ENCODE measurements around the gene NPLOC4. TPM values are rescaled to one million over a fixed set of nuclear protein-coding genes. Genes with fewer than 3 reads are reported as not detected.

NPLOC4 gene
- total and polyA plus RNA-seq, 2 of the 13 experiments (the other 11 are each of a cell fraction or from before 2014, with no cell fraction given) = 57.0 to 97.0 TPM

DNA sequence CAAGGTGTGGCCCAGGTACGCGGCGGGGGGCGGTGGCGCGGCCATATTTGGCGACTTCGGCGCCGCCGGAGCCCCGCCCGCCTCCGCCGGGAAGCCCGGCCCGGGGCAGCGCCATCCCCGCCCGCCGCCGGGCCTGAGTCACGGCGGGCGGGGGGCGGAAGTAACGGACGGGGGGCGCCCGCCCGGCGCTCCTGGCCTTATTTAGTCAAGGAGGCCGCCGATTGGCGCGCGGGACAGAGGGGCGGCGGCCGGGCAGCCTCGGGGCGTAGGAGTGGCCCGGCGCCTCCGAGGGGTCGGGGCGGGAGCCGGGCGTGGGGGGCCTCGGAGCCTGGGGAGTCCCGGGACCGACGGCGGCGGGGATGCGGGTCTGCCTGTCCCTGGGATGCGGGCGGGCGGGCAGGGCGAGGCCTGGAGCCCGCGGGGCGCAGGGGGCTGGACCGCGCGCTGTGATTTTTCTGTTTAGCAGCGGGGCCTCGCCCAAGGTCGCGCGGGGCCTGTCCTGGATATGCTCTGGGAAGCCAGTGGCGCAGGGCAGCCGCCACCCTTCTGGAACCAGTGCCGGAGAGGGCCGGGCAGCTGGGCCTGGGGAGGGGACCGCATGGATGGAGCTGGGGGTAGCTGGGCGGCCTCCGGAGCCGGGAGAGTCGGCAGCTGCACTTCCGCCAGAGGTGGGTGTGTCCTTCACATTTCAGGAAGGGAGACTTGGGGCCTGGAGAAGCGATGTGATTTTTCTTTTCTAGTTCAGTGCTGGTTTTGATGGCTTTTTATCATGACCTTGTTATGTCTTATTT lies 122.0 kb downstream of the NPLOC4 start (continued):
- no peak for TF ChIP-seq CHCHD3 (CRISPR knock-in tag; IDR thresholded peaks at IDR 0.05)
- TF ChIP-seq, protein P1, sequence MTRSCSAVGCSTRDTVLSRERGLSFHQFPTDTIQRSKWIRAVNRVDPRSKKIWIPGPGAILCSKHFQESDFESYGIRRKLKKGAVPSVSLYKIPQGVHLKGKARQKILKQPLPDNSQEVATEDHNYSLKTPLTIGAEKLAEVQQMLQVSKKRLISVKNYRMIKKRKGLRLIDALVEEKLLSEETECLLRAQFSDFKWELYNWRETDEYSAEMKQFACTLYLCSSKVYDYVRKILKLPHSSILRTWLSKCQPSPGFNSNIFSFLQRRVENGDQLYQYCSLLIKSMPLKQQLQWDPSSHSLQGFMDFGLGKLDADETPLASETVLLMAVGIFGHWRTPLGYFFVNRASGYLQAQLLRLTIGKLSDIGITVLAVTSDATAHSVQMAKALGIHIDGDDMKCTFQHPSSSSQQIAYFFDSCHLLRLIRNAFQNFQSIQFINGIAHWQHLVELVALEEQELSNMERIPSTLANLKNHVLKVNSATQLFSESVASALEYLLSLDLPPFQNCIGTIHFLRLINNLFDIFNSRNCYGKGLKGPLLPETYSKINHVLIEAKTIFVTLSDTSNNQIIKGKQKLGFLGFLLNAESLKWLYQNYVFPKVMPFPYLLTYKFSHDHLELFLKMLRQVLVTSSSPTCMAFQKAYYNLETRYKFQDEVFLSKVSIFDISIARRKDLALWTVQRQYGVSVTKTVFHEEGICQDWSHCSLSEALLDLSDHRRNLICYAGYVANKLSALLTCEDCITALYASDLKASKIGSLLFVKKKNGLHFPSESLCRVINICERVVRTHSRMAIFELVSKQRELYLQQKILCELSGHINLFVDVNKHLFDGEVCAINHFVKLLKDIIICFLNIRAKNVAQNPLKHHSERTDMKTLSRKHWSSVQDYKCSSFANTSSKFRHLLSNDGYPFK (CRISPR knock-in tag; IDR thresholded peaks at IDR 0.05; ENCODE audit: borderline replicate concordance) = no peak
- TF ChIP-seq ZEB1 (IDR thresholded peaks at IDR 0.05; ENCODE audit: insufficient replicate concordance, low read depth) = peak; percentile 54
- TF ChIP-seq RBM22 (optimal IDR thresholded peaks at IDR 0.05; ENCODE audit: low read length) = no peak
- no peak for TF ChIP-seq IKZF1 (IDR thresholded peaks at IDR 0.05)
- TF ChIP-seq, protein P2, sequence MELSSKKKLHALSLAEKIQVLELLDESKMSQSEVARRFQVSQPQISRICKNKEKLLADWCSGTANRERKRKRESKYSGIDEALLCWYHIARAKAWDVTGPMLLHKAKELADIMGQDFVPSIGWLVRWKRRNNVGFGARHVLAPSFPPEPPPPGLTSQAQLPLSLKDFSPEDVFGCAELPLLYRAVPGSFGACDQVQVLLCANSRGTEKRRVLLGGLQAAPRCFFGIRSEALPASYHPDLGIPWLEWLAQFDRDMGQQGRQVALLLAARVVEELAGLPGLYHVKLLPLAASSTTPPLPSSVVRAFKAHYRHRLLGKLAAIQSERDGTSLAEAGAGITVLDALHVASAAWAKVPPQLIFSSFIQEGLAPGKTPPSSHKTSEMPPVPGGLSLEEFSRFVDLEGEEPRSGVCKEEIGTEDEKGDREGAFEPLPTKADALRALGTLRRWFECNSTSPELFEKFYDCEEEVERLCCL (CRISPR knock-in tag; IDR thresholded peaks at IDR 0.05; ENCODE audit: borderline replicate concordance) = no peak
- TF ChIP-seq, protein P3, sequence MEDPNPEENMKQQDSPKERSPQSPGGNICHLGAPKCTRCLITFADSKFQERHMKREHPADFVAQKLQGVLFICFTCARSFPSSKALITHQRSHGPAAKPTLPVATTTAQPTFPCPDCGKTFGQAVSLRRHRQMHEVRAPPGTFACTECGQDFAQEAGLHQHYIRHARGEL (CRISPR knock-in tag; IDR thresholded peaks at IDR 0.05) = 0 out of 2 replicates have a peak, but pooled peaks have one; percentile 30
- no peak for TF ChIP-seq JUNB (CRISPR knock-in tag; IDR thresholded peaks at IDR 0.05; ENCODE audit: borderline replicate concordance)
- TF ChIP-seq, protein P4, sequence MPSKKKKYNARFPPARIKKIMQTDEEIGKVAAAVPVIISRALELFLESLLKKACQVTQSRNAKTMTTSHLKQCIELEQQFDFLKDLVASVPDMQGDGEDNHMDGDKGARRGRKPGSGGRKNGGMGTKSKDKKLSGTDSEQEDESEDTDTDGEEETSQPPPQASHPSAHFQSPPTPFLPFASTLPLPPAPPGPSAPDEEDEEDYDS (CRISPR knock-in tag; IDR thresholded peaks at IDR 0.05) = no peak
- TF ChIP-seq, protein P5, sequence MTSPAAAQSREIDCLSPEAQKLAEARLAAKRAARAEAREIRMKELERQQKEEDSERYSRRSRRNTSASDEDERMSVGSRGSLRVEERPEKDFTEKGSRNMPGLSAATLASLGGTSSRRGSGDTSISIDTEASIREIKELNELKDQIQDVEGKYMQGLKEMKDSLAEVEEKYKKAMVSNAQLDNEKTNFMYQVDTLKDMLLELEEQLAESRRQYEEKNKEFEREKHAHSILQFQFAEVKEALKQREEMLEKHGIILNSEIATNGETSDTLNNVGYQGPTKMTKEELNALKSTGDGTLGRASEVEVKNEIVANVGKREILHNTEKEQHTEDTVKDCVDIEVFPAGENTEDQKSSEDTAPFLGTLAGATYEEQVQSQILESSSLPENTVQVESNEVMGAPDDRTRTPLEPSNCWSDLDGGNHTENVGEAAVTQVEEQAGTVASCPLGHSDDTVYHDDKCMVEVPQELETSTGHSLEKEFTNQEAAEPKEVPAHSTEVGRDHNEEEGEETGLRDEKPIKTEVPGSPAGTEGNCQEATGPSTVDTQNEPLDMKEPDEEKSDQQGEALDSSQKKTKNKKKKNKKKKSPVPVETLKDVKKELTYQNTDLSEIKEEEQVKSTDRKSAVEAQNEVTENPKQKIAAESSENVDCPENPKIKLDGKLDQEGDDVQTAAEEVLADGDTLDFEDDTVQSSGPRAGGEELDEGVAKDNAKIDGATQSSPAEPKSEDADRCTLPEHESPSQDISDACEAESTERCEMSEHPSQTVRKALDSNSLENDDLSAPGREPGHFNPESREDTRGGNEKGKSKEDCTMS (CRISPR knock-in tag; conservative IDR thresholded peaks at IDR 0.05) = no peak
- TF ChIP-seq AGO2 (optimal IDR thresholded peaks at IDR 0.05; ENCODE audit: low read depth, low read length) = peak; percentile 34
- TF ChIP-seq, protein P6, sequence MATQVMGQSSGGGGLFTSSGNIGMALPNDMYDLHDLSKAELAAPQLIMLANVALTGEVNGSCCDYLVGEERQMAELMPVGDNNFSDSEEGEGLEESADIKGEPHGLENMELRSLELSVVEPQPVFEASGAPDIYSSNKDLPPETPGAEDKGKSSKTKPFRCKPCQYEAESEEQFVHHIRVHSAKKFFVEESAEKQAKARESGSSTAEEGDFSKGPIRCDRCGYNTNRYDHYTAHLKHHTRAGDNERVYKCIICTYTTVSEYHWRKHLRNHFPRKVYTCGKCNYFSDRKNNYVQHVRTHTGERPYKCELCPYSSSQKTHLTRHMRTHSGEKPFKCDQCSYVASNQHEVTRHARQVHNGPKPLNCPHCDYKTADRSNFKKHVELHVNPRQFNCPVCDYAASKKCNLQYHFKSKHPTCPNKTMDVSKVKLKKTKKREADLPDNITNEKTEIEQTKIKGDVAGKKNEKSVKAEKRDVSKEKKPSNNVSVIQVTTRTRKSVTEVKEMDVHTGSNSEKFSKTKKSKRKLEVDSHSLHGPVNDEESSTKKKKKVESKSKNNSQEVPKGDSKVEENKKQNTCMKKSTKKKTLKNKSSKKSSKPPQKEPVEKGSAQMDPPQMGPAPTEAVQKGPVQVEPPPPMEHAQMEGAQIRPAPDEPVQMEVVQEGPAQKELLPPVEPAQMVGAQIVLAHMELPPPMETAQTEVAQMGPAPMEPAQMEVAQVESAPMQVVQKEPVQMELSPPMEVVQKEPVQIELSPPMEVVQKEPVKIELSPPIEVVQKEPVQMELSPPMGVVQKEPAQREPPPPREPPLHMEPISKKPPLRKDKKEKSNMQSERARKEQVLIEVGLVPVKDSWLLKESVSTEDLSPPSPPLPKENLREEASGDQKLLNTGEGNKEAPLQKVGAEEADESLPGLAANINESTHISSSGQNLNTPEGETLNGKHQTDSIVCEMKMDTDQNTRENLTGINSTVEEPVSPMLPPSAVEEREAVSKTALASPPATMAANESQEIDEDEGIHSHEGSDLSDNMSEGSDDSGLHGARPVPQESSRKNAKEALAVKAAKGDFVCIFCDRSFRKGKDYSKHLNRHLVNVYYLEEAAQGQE (IDR thresholded peaks at IDR 0.05; ENCODE audit: borderline replicate concordance in 1 of 2, low read depth in 1 of 2, low read length in 2 of 2) = no peak
- no peak for TF ChIP-seq ZNF557 (CRISPR knock-in tag; IDR thresholded peaks at IDR 0.05)

All from HepG2 (cell line).